ENCODE data around the gene TMTC1.

The TMTC1 gene

DNA sequence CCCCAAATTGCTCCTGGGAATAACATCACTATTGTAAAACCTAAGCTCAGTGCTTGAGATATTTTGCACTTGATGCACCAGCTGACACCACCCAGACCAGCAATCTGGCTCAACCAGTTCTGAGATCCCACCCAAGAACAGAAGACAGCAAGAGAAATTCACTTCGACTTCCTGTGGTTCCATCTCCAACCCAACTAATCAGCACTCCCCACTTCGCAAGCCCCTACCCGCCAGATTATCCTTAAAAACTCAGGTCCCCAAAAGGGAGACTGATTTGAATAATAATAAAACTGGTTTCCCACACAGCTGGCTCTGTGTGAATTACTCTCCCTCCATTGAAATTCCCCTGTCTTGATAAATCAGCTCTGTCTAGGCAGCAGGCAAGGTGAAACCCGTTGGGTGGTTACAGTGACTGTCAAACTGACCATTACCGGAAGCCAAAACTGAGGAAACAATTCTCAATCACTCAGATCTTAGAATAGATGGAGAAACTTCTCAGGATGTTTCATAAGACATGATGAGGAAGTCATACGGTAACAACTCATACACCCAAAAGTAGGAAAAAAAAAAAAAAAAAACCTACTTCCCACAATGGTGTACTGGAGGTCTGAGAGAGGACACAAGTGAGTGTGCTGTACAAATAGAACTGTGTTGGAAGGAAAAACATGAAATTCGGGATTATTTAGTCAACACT, 92.4 kb downstream of the TMTC1 start:
- Histone ChIP-seq H3K4me3 (ENCODE audit: low read depth, low read length) (no peak overlapping the region; the same call in 1 of the 2 replicates), H3K4me1 (ENCODE audit: control insufficient read depth, insufficient read depth, low read length) (peaks cover 11% of the 10 kb centered on the region), H3K9me3 (ENCODE audit: control insufficient read depth, insufficient read depth, low read depth, low read length) (no peaks in the 10 kb centered on the region), H3K27ac (ENCODE audit: low read depth, low read length) (no peak overlapping the region), H3K27me3 (ENCODE audit: control insufficient read depth, insufficient read depth, low read length) (no peaks in the 10 kb centered on the region), H3K9ac (ENCODE audit: low read length) (no peak overlapping the region), H3K36me3 (ENCODE audit: control insufficient read depth, insufficient read depth, low read length) (no peaks in the 10 kb centered on the region)

DNA sequence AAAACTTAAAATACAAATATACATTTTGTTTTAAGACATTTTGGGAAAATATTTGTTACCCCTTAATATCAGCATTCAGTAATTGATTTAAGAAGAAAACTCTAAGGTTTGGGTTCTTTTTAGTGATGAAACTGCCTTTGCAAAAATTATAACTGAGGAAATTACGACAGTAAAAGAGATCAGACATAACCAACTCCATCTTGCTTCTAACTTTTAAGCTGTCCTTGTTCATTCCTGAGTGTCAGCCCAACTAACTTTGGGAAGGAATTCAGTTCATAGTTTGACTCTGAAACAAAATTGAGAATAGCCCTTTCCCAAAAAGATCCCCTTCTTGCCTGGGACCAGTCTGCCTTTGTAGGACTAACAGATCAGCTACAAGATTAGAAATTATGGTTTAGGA, 93.0 kb downstream of the TMTC1 start:
- H3K27ac ChIP-seq (ENCODE audit: low read depth, low read length) = no peak overlapping the region
- H3K9me3 ChIP-seq (ENCODE audit: control insufficient read depth, insufficient read depth, low read depth, low read length) = no peaks in the 10 kb centered on the region
- H3K4me3 ChIP-seq (ENCODE audit: low read depth, low read length) = no peak overlapping the region
- no peaks in the 10 kb centered on the region for H3K27me3 ChIP-seq (ENCODE audit: control insufficient read depth, insufficient read depth, low read length)
- H3K9ac ChIP-seq (ENCODE audit: low read length) = no peak overlapping the region
- H3K36me3 ChIP-seq (ENCODE audit: control insufficient read depth, insufficient read depth, low read length) = no peaks in the 10 kb centered on the region
- peaks cover 11% of the 10 kb centered on the region for H3K4me1 ChIP-seq (ENCODE audit: control insufficient read depth, insufficient read depth, low read length)

- Histone ChIP-seq H3K4me3 (ENCODE audit: low read depth, low read length) (no peak overlapping the region), H3K4me1 (ENCODE audit: control insufficient read depth, insufficient read depth, low read length) (peaks cover 11% of the 10 kb centered on the region), H3K9ac (ENCODE audit: low read length) (no peak overlapping the region), H3K27ac (ENCODE audit: low read depth, low read length) (no peak overlapping the region), H3K36me3 (ENCODE audit: control insufficient read depth, insufficient read depth, low read length) (no peaks in the 10 kb centered on the region), H3K27me3 (ENCODE audit: control insufficient read depth, insufficient read depth, low read length) (no peaks in the 10 kb centered on the region), H3K9me3 (ENCODE audit: control insufficient read depth, insufficient read depth, low read depth, low read length) (no peaks in the 10 kb centered on the region)
Observed at GRCh38 chr12:29688914-29689313, 94.8 kb downstream of the TMTC1 start.

DNA sequence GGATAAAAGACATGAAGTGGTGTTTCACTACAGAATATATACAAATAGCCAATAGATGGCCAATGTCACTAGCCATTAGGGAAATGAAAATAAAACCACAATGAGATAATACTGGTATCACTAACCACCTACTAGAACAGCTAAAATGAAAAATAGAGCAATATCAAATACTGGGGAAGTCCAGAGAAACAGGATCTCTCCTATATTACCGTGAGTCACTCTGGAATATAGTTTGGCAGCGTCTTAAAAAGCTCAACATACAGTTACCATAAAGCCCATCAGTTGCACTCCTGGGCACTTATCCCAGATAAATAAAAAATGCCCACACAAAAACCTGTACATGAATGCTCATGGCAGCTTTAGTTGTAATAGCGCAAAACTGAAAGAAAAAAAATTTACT, 101.7 kb downstream of the TMTC1 start:
- no peak overlapping the region for H3K4me3 ChIP-seq (ENCODE audit: low read depth, low read length)
- no peaks in the 10 kb centered on the region for H3K4me1 ChIP-seq (ENCODE audit: control insufficient read depth, insufficient read depth, low read length)
- H3K27me3 ChIP-seq (ENCODE audit: control insufficient read depth, insufficient read depth, low read length) = no peaks in the 10 kb centered on the region
- no peak overlapping the region for H3K9ac ChIP-seq (ENCODE audit: low read length)
- no peak overlapping the region for H3K27ac ChIP-seq (ENCODE audit: low read depth, low read length)
- H3K36me3 ChIP-seq (ENCODE audit: control insufficient read depth, insufficient read depth, low read length) = no peaks in the 10 kb centered on the region
- no peaks in the 10 kb centered on the region for H3K9me3 ChIP-seq (ENCODE audit: control insufficient read depth, insufficient read depth, low read depth, low read length)

GRCh38 chr12:29681370-29681769, 102.4 kb downstream of the TMTC1 start:
- Histone ChIP-seq H3K4me1 (ENCODE audit: control insufficient read depth, insufficient read depth, low read length) (no peaks in the 10 kb centered on the region), H3K4me3 (ENCODE audit: low read depth, low read length) (no peak overlapping the region), H3K27ac (ENCODE audit: low read depth, low read length) (no peak overlapping the region), H3K36me3 (ENCODE audit: control insufficient read depth, insufficient read depth, low read length) (no peaks in the 10 kb centered on the region), H3K9me3 (ENCODE audit: control insufficient read depth, insufficient read depth, low read depth, low read length) (no peaks in the 10 kb centered on the region), H3K9ac (ENCODE audit: low read length) (no peak overlapping the region), H3K27me3 (ENCODE audit: control insufficient read depth, insufficient read depth, low read length) (no peaks in the 10 kb centered on the region)

- no peaks in the 10 kb centered on the region for H3K4me1 ChIP-seq (ENCODE audit: control insufficient read depth, insufficient read depth, low read length)
- H3K4me3 ChIP-seq (ENCODE audit: low read depth, low read length) = no peak overlapping the region
- no peaks in the 10 kb centered on the region for H3K27me3 ChIP-seq (ENCODE audit: control insufficient read depth, insufficient read depth, low read length)
- H3K9ac ChIP-seq (ENCODE audit: low read length) = no peak overlapping the region
- H3K36me3 ChIP-seq (ENCODE audit: control insufficient read depth, insufficient read depth, low read length) = no peaks in the 10 kb centered on the region
- H3K9me3 ChIP-seq (ENCODE audit: control insufficient read depth, insufficient read depth, low read depth, low read length) = no peaks in the 10 kb centered on the region
- H3K27ac ChIP-seq (ENCODE audit: low read depth, low read length) = no peak overlapping the region
Observed at GRCh38 chr12:29676676-29677075, 107.1 kb downstream of the TMTC1 start.

- Histone ChIP-seq H3K27me3 (ENCODE audit: control insufficient read depth, insufficient read depth, low read length) (no peaks in the 10 kb centered on the region), H3K4me3 (ENCODE audit: low read depth, low read length) (no peak overlapping the region), H3K9ac (ENCODE audit: low read length) (no peak overlapping the region), H3K27ac (ENCODE audit: low read depth, low read length) (no peak overlapping the region), H3K4me1 (ENCODE audit: control insufficient read depth, insufficient read depth, low read length) (peaks cover 5% of the 10 kb centered on the region; the same call in 1 of the 2 replicates), H3K9me3 (ENCODE audit: control insufficient read depth, insufficient read depth, low read depth, low read length) (no peaks in the 10 kb centered on the region), H3K36me3 (ENCODE audit: control insufficient read depth, insufficient read depth, low read length) (no peaks in the 10 kb centered on the region)
Observed at GRCh38 chr12:29674463-29674862, 109.3 kb downstream of the TMTC1 start.

- H3K4me1 ChIP-seq (ENCODE audit: control insufficient read depth, insufficient read depth, low read length) = peaks cover 5% of the 10 kb centered on the region; the same call in 1 of the 2 replicates
- no peak overlapping the region for H3K9ac ChIP-seq (ENCODE audit: low read length)
- no peak overlapping the region for H3K4me3 ChIP-seq (ENCODE audit: low read depth, low read length)
- H3K27me3 ChIP-seq (ENCODE audit: control insufficient read depth, insufficient read depth, low read length) = no peaks in the 10 kb centered on the region
- H3K27ac ChIP-seq (ENCODE audit: low read depth, low read length) = no peak overlapping the region
- no peaks in the 10 kb centered on the region for H3K36me3 ChIP-seq (ENCODE audit: control insufficient read depth, insufficient read depth, low read length)
- H3K9me3 ChIP-seq (ENCODE audit: control insufficient read depth, insufficient read depth, low read depth, low read length) = no peaks in the 10 kb centered on the region
Observed at GRCh38 chr12:29673346-29673745, 110.4 kb downstream of the TMTC1 start.

DNA sequence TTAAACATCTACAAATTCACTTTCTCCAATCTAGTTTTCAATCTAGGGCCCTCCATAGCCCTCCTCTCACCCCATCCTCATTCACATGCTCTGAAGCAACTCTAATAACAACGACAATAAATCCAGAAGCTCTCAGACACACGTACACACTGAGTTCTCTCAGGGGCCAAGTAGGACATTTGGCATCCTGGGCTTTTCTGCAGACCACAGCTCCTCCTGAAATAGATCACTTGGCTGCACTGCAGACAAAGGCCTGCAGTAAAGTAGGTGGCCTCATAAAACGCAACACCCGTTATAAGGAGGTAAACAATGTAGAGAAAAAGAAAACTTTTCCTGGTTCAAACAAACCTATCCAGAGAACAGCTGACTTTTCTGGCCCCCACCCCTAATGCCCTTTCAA, 111.2 kb downstream of the TMTC1 start:
- H3K4me3 ChIP-seq (ENCODE audit: low read depth, low read length) = no peak overlapping the region
- H3K27me3 ChIP-seq (ENCODE audit: control insufficient read depth, insufficient read depth, low read length) = no peaks in the 10 kb centered on the region
- H3K9me3 ChIP-seq (ENCODE audit: control insufficient read depth, insufficient read depth, low read depth, low read length) = no peaks in the 10 kb centered on the region
- H3K9ac ChIP-seq (ENCODE audit: low read length) = no peak overlapping the region
- H3K36me3 ChIP-seq (ENCODE audit: control insufficient read depth, insufficient read depth, low read length) = no peaks in the 10 kb centered on the region
- H3K27ac ChIP-seq (ENCODE audit: low read depth, low read length) = no peak overlapping the region
- peaks cover 11% of the 10 kb centered on the region for H3K4me1 ChIP-seq (ENCODE audit: control insufficient read depth, insufficient read depth, low read length)

GRCh38 chr12:29671742-29672141, 112.0 kb downstream of the TMTC1 start:
- no peaks in the 10 kb centered on the region for H3K36me3 ChIP-seq (ENCODE audit: control insufficient read depth, insufficient read depth, low read length)
- no peak overlapping the region for H3K4me3 ChIP-seq (ENCODE audit: low read depth, low read length)
- peaks cover 18% of the 10 kb centered on the region for H3K4me1 ChIP-seq (ENCODE audit: control insufficient read depth, insufficient read depth, low read length)
- H3K27me3 ChIP-seq (ENCODE audit: control insufficient read depth, insufficient read depth, low read length) = no peaks in the 10 kb centered on the region
- no peak overlapping the region for H3K27ac ChIP-seq (ENCODE audit: low read depth, low read length)
- H3K9me3 ChIP-seq (ENCODE audit: control insufficient read depth, insufficient read depth, low read depth, low read length) = no peaks in the 10 kb centered on the region
- no peak overlapping the region for H3K9ac ChIP-seq (ENCODE audit: low read length)

- Histone ChIP-seq H3K9me3 (ENCODE audit: control insufficient read depth, insufficient read depth, low read depth, low read length) (no peaks in the 10 kb centered on the region), H3K27me3 (ENCODE audit: control insufficient read depth, insufficient read depth, low read length) (no peaks in the 10 kb centered on the region), H3K4me1 (ENCODE audit: control insufficient read depth, insufficient read depth, low read length) (peaks cover 25% of the 10 kb centered on the region), H3K9ac (ENCODE audit: low read length) (no peak overlapping the region), H3K36me3 (ENCODE audit: control insufficient read depth, insufficient read depth, low read length) (no peaks in the 10 kb centered on the region), H3K27ac (ENCODE audit: low read depth, low read length) (peak overlapping the region; percentile 65; the same call in 1 of the 2 replicates), H3K4me3 (ENCODE audit: low read depth, low read length) (no peak overlapping the region)
Observed at GRCh38 chr12:29667011-29667410, 116.7 kb downstream of the TMTC1 start.

Measured in HUES6 (cell line).